Uterus (tissue), 2 donors: ENCODE data around the gene PDE8A.

ENCODE experiments used
- CTCF ChIP-seq, 4 experiments: fragments of 200-600 bp in 2 of 4; fragments of 450-650 bp in 2 of 4; sonication (generic) in 2 of 4; IDR thresholded peaks; one replicate each; pipeline ENCODE4 v1.5.1; 2016 to 2019; ENCODE audit warnings: antibody characterized with exemption in 4 of 4, mild to moderate bottlenecking in 2 of 4, moderate library complexity in 1 of 4
- POLR2A ChIP-seq, 2 donors: fragments of 450-650 bp; IDR thresholded peaks; one replicate each; pipeline ENCODE4 v1.6.1; 2016; ENCODE audit warnings: antibody characterized with exemption in 2 of 2, mild to moderate bottlenecking in 1 of 2, moderate library complexity in 1 of 2

GRCh38 chr15:85142312-85142711, 160.7 kb downstream of the PDE8A start:
- TF ChIP-seq CTCF (IDR thresholded peaks at IDR 0.05) (no peak), POLR2A (IDR thresholded peaks at IDR 0.05) (no peak)
